HG03060 (cell line): ENCODE results near the gene ITSN1.
"Not testable (repeated sequence)": the region's sequence is repeated elsewhere in the genome, so short reads cannot be mapped to it uniquely, and the experiment has no call there.

Experiments
- ATAC-seq: cut with Tn5 transposase; IDR thresholded peaks from one replicate; pipeline ENCODE4 v1.9.1; 2021; ENCODE audit warnings: low read depth, moderate number of reproducible peaks; ENCODE audit not compliant: unreplicated experiment

Gene ITSN1

DNA sequence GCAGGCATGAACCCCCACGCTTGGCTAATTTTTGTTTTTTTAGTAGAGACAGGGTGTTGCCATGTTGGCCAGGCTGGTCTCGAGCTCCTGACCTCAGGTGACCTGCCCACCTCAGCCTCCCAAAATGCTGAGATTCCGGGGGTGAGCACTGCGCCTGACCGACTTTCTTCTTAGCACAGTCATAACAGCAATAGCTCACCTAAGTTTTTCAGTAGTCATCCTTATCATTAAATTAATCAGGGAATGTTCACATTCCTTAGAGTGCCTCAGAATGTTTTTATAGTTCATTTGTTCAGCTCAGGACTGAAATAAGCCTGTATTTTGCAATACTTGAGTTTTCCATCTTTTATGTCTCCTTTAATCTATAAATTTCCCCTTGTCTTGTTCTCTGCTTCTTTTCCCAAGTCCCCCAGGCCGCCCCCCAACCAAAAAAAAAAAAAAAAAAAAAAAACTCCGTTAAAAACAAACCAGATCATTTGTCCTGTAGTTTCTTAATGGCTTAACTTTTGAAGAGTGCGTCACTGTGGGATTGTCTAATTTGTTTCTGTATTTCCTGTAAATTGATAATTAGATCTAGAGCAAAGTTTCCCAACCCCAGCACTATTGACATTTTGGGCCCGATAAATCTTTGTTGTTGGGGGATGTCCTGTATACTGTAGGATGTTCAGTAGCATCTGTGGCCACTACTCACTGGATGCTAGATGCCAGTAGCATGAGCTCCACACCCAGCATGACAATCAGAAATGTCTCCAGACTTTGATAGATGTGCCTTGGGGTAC lies 120.7 kb downstream of the ITSN1 start:
- ATAC-seq = no peak

DNA sequence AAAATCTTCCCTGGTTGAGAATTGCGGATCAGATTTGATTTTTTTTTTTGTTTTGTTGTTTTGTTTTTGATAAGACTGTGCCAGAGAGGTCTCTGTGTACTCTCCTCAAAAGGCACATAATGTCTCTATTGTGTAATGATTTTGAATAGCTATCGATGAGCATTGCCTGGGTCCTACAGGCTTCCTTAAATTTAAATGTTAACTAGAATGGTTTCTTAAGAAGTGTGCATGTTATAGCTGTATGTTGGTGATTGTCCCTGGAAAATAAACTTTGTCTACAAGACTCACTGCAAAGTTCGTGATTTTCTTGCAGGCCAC lies 121.2 kb downstream of the ITSN1 start:
- no peak for ATAC-seq

GRCh38 chr21:33767236-33767635 lies 124.9 kb downstream of the ITSN1 start:
- no peak for ATAC-seq

- ATAC-seq = no peak
Measured at GRCh38 chr21:33767960-33768359, 125.7 kb downstream of the ITSN1 start.

DNA sequence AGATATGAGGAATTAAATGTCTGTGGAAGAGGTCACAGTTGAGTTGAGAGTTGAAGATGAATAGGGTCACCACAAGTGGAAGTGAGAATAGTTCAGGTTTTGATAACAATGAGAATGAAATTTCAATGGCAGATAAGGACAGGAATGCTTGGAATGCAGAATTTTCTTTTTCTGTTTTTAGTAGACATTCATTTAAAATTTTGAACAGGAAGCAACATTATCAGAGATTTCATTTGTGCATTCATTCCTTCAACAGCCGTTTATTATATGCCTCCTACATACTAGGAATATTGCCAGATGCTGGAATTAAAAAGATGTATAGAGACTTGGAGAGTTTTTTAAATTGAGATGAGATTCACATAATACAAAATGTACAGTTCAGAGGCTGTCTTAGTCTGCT lies 126.8 kb downstream of the ITSN1 start:
- no peak for ATAC-seq

- ATAC-seq = no peak
Measured at GRCh38 chr21:33770542-33770941, 128.2 kb downstream of the ITSN1 start.

GRCh38 chr21:33771976-33772375 lies 129.7 kb downstream of the ITSN1 start:
- no peak for ATAC-seq

DNA sequence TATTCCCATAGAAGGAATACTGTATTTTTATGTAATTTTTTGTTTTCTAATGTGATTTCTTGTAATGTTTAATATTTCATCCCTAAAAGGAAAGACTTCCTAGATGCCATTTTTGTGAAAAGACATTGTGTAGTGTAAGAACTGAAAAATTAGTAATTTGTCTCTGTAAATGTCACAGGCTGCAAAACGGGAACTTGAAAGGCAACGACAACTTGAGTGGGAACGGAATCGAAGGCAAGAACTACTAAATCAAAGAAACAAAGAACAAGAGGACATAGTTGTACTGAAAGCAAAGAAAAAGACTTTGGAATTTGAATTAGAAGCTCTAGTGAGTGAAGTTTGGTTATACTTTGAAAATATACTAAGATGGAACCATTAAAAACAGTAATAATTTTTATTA lies 132.2 kb downstream of the ITSN1 start:
- ATAC-seq = no peak

DNA sequence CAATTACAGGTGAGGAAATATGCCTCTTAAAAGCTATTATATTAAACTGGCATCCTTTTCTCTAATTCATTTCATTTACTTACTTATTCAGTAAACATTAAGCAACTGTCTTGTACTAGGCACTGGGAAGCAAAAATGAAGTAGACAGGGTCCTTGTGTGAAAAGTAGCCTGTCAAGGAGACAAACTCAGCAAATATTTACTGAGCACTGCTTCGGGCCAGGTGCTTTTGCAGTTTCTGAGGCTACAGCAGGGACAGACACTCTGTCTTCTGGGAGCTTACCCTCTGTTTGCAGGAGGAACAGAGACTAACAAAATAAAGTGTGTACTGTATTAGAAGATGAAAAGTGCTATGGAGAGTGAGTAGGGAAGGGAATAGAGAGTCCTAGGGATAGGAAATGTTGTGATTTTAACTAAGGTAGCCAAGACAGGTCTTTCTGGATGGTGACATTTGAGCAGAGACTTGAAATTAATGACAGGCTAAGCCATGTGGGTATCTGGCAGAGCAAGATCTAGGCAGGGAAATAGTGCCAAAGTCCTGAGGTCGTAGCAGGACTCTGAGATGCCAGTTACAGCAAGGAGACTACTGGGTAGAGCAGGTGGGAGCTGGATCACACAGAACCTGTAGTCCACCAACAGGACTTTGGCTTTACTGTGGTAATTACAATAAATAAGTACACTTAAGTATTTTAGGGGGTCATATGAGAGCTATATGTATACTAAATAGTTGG lies 133.0 kb downstream of the ITSN1 start:
- ATAC-seq = no peak

- ATAC-seq = no peak
Measured at GRCh38 chr21:33780631-33781030, 138.3 kb downstream of the ITSN1 start.

DNA sequence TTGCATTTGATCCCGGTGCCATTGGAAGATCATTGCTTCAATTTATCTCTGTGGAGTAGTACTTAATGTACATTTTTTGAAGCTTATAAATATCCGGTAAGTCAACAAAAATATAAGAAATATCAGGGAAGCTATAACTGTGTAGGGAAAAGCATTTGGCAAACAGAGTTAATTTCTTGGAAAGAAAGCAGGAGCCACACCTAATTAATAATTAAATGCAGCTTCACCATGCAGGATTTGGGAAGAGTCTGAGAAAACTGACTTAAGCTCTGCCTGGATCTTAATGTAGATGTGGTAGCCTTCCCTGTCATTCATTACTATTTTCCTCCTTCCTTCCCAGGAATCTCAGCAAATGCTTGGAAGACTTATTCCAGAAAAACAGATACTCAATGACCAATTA lies 138.8 kb downstream of the ITSN1 start:
- no peak for ATAC-seq

DNA sequence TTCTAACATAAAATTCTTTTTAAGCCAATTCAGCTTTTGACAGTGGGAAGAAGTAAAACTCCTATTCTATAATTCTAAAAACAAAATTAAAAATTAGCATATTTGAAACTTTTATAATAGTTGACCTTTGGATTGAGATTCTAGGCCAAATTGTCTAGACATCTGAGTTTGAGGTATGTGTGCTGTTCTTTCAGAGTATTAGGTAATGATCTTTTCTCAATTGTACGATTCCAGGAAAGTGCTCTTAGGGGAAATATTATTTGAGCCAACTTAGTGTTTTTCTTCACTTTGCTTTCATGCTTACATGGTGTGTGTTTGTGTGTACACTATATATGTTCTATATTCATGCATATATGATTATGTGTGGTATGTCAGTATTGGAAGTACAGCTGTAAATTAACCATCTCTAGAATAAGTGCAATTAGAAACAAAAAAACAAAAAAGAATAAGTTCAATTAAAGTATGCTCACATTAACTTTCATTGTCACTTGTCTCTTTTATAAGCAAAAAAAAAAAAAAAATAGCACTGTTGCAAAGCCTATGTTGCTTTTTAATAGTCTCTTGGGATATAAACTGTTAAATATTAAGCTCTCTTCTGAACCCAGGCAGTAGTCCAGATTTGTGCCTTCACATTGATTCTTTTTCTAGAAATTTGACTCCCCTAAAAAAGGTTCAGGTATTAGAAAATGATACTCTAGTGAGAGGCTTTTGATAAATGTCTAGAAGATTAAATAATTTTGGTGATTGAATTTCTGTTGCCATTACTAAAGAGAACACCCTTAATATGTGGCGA lies 141.1 kb downstream of the ITSN1 start:
- ATAC-seq = no peak

GRCh38 chr21:33787431-33787830 lies 145.1 kb downstream of the ITSN1 start:
- no peak for ATAC-seq

- not testable (repeated sequence) for ATAC-seq
Measured at GRCh38 chr21:33788438-33788837, 146.1 kb downstream of the ITSN1 start.

DNA sequence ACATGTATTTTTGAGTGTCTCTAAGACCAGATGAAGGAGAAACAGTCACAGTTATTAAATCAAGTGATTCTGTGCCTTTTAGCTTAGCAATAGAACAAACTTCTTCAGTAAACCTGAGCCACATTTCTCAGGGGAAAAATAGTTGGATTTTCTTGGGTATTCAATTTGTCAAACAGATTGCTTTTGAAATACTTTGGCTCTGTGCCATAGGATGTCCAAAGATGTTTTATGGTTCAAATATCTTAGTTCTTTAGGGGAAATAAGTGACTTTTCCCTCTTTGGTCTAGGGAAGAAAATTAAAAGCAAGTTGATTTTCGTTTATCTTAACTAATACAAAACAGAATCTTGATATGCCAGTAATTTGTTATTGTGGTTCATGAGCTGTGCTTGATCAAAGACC lies 147.4 kb downstream of the ITSN1 start:
- ATAC-seq = no peak

DNA sequence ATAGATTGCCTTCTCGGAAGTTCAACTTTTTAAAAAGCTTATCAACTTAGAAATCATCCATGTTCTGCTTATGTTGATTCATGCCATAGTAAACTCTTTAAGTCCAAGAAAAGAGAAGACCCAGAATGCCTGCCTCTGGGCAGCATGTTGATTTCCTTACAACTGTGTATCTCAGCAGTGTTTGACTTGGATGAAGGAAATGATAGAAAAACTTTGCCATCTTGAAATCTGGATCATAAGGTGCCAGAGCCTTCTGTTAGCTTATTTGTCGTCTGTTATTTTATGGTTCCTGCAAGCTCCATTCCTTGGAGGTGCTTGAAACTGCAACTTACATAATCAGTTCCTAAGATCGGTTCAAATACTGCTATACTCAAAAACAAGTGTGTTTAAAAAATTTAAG lies 148.8 kb downstream of the ITSN1 start:
- ATAC-seq = no peak

GRCh38 chr21:33794596-33794995 lies 152.3 kb downstream of the ITSN1 start:
- no peak for ATAC-seq

GRCh38 chr21:33797565-33797964 lies 155.3 kb downstream of the ITSN1 start:
- ATAC-seq = no peak

GRCh38 chr21:33799378-33800090 lies 157.2 kb downstream of the ITSN1 start:
- no peak for ATAC-seq

DNA sequence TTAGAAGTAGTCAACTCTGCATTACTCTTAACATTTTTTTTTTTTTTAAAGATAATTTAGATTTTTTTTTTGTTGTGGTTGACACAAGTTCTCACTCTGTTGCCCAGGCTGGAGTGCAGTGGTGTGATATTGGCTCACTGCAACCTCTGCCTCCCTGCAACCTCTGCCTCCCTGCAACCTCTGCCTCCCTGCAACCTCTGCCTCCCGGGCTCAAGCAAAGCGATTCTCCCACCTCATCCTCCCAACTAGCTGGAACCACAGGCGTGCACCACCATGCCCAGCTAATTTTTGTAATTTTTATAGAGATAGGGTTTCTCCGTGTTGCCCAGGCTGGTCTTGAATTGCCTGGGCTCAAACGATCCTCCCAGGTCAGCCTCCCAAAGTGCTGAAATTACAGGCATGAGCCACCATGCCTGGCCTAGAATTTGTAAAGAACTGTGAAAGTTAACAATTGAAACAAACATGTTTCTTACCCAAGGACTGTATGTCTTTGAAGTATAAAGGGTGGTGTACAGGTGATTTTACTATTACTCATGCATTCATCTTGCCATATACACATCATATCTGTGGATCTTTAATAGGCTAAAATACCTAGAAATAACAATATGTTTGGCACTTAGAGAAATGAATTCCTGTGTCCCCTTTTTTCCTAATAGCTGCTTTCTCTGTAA lies 158.6 kb downstream of the ITSN1 start:
- no peak for ATAC-seq
